Dendritic cell treated with granulocyte-macrophage colony-stimulating factor and Interleukin-4, amounts not matched to agents 40 ng/mL and 50 ng/mL, for 4 days (primary cell): ENCODE measurements around the gene APOBEC3A.
"Not testable (repeated sequence)": the region's sequence is repeated elsewhere in the genome, so short reads cannot be mapped to it uniquely, and the experiment has no call there.

ENCODE experiments used
- H3K27ac Mint-ChIP-seq: one replicate; pipeline ENCODE4 v1.8.0; 2022; ENCODE audit warnings: mild to moderate bottlenecking, mixed read lengths
- H3K27me3 Mint-ChIP-seq: one replicate; pipeline ENCODE4 v1.8.0; 2022; ENCODE audit warnings: mild to moderate bottlenecking, mixed read lengths
- H3K36me3 Mint-ChIP-seq: one replicate; pipeline ENCODE4 v1.8.0; 2022; ENCODE audit warnings: low read depth, mixed read lengths
- H3K4me1 Mint-ChIP-seq: one replicate; pipeline ENCODE4 v1.8.0; 2022; ENCODE audit warnings: low read depth, mixed read lengths
- H3K4me3 Mint-ChIP-seq: one replicate; pipeline ENCODE4 v1.8.0; 2022; ENCODE audit warnings: mild to moderate bottlenecking, moderate library complexity, mixed read lengths
- H3K9me3 Mint-ChIP-seq: one replicate; pipeline ENCODE4 v1.8.0; 2022; ENCODE audit warnings: mixed read lengths
- intact Hi-C: fragments of 100-400 bp; cut with micrococcal nuclease; formaldehyde crosslinking; loops from one replicate; pipeline ENCODE4 v1.15.0; 2022

The APOBEC3A gene

GRCh38 chr22:38936562-38936961, 20.8 kb upstream of the APOBEC3A start:
- intact Hi-C loops, result no loop called here
- Mint-ChIP-seq H3K4me1 (peaks cover 49% of the 10 kb centered on the region), H3K36me3 (no peaks in the 10 kb centered on the region), H3K4me3 (no peak overlapping the region), H3K9me3 (no peaks in the 10 kb centered on the region), H3K27me3 (peaks cover 65% of the 10 kb centered on the region), H3K27ac (peak overlapping the region; percentile 76)

- Mint-ChIP-seq H3K9me3 (no peaks in the 10 kb centered on the region), H3K27ac (peak overlapping the region; percentile 76), H3K36me3 (no peaks in the 10 kb centered on the region), H3K27me3 (peaks cover 63% of the 10 kb centered on the region), H3K4me1 (peaks cover 53% of the 10 kb centered on the region), H3K4me3 (no peak overlapping the region)
- intact Hi-C loops, result no loop called here
Observed at GRCh38 chr22:38937036-38937435, 20.4 kb upstream of the APOBEC3A start.

GRCh38 chr22:38937541-38937940, 19.9 kb upstream of the APOBEC3A start:
- Mint-ChIP-seq H3K27me3 (peaks cover 60% of the 10 kb centered on the region), H3K9me3 (no peaks in the 10 kb centered on the region), H3K4me3 (no peak overlapping the region), H3K4me1 (peaks cover 58% of the 10 kb centered on the region), H3K36me3 (no peaks in the 10 kb centered on the region), H3K27ac (peak overlapping the region; percentile 76)
- intact Hi-C loops, result no loop called here

- Mint-ChIP-seq H3K9me3 (no peaks in the 10 kb centered on the region), H3K27me3 (peaks cover 56% of the 10 kb centered on the region), H3K27ac (peak overlapping the region; percentile 7), H3K4me3 (no peak overlapping the region), H3K4me1 (peaks cover 65% of the 10 kb centered on the region), H3K36me3 (no peaks in the 10 kb centered on the region)
- intact Hi-C loops, result no loop called here
Observed at GRCh38 chr22:38938221-38938620, 19.2 kb upstream of the APOBEC3A start.

GRCh38 chr22:38938925-38939324, 18.5 kb upstream of the APOBEC3A start:
- H3K27ac Mint-ChIP-seq, result no peak overlapping the region
- H3K9me3 Mint-ChIP-seq, result no peaks in the 10 kb centered on the region
- no peaks in the 10 kb centered on the region for H3K36me3 Mint-ChIP-seq
- no peak overlapping the region for H3K4me3 Mint-ChIP-seq
- intact Hi-C loops, result no loop called here
- peaks cover 72% of the 10 kb centered on the region for H3K4me1 Mint-ChIP-seq
- H3K27me3 Mint-ChIP-seq, result peaks cover 51% of the 10 kb centered on the region

- peak overlapping the region; percentile 68 for H3K4me3 Mint-ChIP-seq
- intact Hi-C loops, result loop anchor here (2.0 to 5.0 kb wide), 3 partner anchors 14 to 70 kb away; no protein-coding TSS in a partner anchor
- H3K4me1 Mint-ChIP-seq, result peaks cover 82% of the 10 kb centered on the region
- H3K9me3 Mint-ChIP-seq, result peaks cover 8% of the 10 kb centered on the region
- H3K27ac Mint-ChIP-seq, result peak overlapping the region; percentile 87
- H3K27me3 Mint-ChIP-seq, result peaks cover 47% of the 10 kb centered on the region
- H3K36me3 Mint-ChIP-seq, result no peaks in the 10 kb centered on the region
Observed at GRCh38 chr22:38940811-38941384, 16.5 kb upstream of the APOBEC3A start.

- Mint-ChIP-seq H3K27me3 (peaks cover 48% of the 10 kb centered on the region), H3K36me3 (no peaks in the 10 kb centered on the region)
- intact Hi-C loops, result loop anchor here (2.0 to 5.0 kb wide), 3 partner anchors 13 to 71 kb away; no protein-coding TSS in a partner anchor
Observed at GRCh38 chr22:38941488-38941987, 15.9 kb upstream of the APOBEC3A start.

GRCh38 chr22:38942702-38943101, 14.7 kb upstream of the APOBEC3A start:
- Mint-ChIP-seq H3K4me3 (peak overlapping the region; percentile 15), H3K4me1 (peaks cover 82% of the 10 kb centered on the region)
- intact Hi-C loops, result loop anchor here (5.0 kb wide), 1 partner anchor 35 kb away; no protein-coding TSS in a partner anchor

More at GRCh38 chr22:38941488-38941987, 15.9 kb upstream of the APOBEC3A start:
- peak overlapping the region; percentile 68 for H3K4me3 Mint-ChIP-seq
- H3K9me3 Mint-ChIP-seq, result peaks cover 8% of the 10 kb centered on the region
- peaks cover 82% of the 10 kb centered on the region for H3K4me1 Mint-ChIP-seq
- H3K27ac Mint-ChIP-seq, result peak overlapping the region; percentile 87

GRCh38 chr22:38943201-38943600, 14.2 kb upstream of the APOBEC3A start:
- intact Hi-C loops, result loop anchor here (5.0 kb wide), 1 partner anchor 34 kb away; no protein-coding TSS in a partner anchor
- Mint-ChIP-seq H3K27me3 (peaks cover 42% of the 10 kb centered on the region), H3K4me1 (peaks cover 82% of the 10 kb centered on the region), H3K36me3 (no peaks in the 10 kb centered on the region), H3K4me3 (peak overlapping the region; percentile 7), H3K9me3 (peaks cover 8% of the 10 kb centered on the region), H3K27ac (peak overlapping the region; percentile 87)

More at GRCh38 chr22:38942702-38943101, 14.7 kb upstream of the APOBEC3A start:
- Mint-ChIP-seq H3K36me3 (no peaks in the 10 kb centered on the region), H3K27ac (peak overlapping the region; percentile 87), H3K9me3 (peaks cover 8% of the 10 kb centered on the region), H3K27me3 (peaks cover 43% of the 10 kb centered on the region)

- Mint-ChIP-seq H3K36me3 (no peaks in the 10 kb centered on the region), H3K4me3 (no peak overlapping the region), H3K4me1 (peaks cover 82% of the 10 kb centered on the region), H3K9me3 (peaks cover 8% of the 10 kb centered on the region), H3K27ac (peak overlapping the region; percentile 87), H3K27me3 (peaks cover 41% of the 10 kb centered on the region)
- intact Hi-C loops, result loop anchor here (5.0 kb wide), 1 partner anchor 33 kb away; no protein-coding TSS in a partner anchor
Observed at GRCh38 chr22:38943882-38944281, 13.5 kb upstream of the APOBEC3A start.

GRCh38 chr22:38944653-38945052, 12.8 kb upstream of the APOBEC3A start:
- Mint-ChIP-seq H3K27ac (no peak overlapping the region), H3K4me1 (peaks cover 79% of the 10 kb centered on the region), H3K36me3 (no peaks in the 10 kb centered on the region), H3K27me3 (peaks cover 34% of the 10 kb centered on the region), H3K9me3 (peaks cover 8% of the 10 kb centered on the region), H3K4me3 (no peak overlapping the region)
- intact Hi-C loops, result loop anchor here (5.0 kb wide), 1 partner anchor 33 kb away; no protein-coding TSS in a partner anchor

GRCh38 chr22:38945706-38946338, 11.6 kb upstream of the APOBEC3A start:
- H3K36me3 Mint-ChIP-seq, intact Hi-C loops, H3K4me3 Mint-ChIP-seq, H3K9me3 Mint-ChIP-seq, H3K27ac Mint-ChIP-seq: not testable (repeated sequence)
- Mint-ChIP-seq H3K27me3 (peaks cover 41% of the 10 kb centered on the region), H3K4me1 (peaks cover 88% of the 10 kb centered on the region)

- intact Hi-C loops, result no loop called here
- Mint-ChIP-seq H3K27ac (peak overlapping the region; percentile 1), H3K36me3 (no peaks in the 10 kb centered on the region), H3K4me3 (no peak overlapping the region), H3K9me3 (peaks cover 8% of the 10 kb centered on the region), H3K4me1 (peaks cover 90% of the 10 kb centered on the region), H3K27me3 (peaks cover 41% of the 10 kb centered on the region)
Observed at GRCh38 chr22:38946771-38947170, 10.6 kb upstream of the APOBEC3A start.
